OCI-M1 (cell line): Measurements from ENCODE around the gene CDH4.

Source experiments
- DNase-seq: peaks from one replicate; lab custom pipeline; 2025; lab: John Stamatoyannopoulos, UW

CDH4 gene

GRCh38 chr20:61671559-61671958 lies 419.5 kb downstream of the CDH4 start:
- DNase-seq, result no peak

DNA sequence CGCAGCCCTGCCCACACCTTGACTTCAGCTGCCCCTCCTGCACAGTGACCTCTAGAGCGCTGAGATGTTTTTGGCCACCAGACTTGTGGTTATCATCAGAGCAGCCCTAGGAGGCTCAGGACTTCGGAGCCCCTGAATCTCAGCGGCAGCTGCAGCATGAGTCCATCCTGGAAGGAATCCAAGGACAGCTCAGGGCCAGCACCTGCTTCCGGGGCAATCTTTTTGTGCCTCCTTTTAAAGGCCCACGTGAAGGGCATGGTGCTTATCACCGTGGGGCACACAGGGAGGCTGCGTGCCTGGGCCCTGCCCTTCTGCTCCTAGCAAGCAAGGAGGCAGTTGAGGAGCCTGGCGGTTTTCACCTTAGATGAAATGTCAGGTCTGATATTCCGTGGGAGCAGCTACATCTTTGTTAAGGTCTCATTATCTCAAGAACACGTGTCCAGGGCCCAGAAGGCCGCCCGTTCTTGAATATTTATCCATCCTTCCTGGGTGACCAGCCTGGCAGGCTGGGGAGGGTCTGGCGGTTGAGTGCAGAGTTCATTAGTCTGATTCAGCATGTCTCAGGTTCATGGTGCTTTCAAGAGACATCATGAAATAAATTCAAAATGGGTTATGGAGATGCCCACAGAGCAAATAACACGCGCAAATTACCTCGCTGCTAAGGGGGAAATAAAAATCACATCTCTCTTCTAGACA lies 421.2 kb downstream of the CDH4 start:
- DNase-seq, result no peak

DNA sequence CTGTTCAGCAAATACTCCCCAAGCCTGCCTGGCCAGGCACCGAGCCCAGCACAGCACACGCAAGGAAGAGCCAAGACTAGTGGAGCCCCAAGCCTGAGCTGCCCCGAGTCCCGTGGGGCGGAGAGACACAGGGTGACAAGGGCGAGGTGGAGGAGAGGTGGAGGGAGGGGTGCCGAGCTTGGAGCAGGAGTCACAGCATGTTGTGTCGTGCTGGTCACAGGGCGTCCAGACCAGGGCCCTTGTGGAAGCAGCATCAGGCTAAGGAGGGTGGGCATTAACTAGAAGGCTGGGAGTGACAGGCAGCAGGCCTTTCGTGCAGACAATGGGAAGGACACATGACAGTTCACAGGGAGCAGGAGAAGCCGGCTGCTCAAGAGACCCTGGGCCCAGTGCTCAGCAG lies 422.1 kb downstream of the CDH4 start:
- DNase-seq, result no peak

- DNase-seq, result no peak
These were observed 422.6 kb downstream of the CDH4 start for GRCh38 chr20:61674688-61675087.

DNA sequence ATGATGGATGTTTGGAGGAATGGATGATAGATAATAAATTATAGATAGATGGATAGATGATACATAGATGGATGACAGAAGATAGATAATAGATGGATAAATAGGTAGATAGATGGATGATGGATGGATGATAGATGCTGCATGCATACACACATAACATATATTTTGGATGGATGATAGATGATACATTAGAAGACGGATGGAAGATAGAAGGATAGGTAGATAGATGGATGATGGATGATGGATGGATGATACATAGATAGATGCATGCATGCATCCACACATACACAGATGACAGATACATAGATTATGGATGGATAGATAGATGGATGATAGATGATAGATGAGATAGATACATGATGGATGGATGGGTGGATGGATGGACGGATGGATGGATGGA lies 425.9 kb downstream of the CDH4 start:
- DNase-seq, result no peak

GRCh38 chr20:61678437-61678836 lies 426.4 kb downstream of the CDH4 start:
- DNase-seq, result no peak

DNA sequence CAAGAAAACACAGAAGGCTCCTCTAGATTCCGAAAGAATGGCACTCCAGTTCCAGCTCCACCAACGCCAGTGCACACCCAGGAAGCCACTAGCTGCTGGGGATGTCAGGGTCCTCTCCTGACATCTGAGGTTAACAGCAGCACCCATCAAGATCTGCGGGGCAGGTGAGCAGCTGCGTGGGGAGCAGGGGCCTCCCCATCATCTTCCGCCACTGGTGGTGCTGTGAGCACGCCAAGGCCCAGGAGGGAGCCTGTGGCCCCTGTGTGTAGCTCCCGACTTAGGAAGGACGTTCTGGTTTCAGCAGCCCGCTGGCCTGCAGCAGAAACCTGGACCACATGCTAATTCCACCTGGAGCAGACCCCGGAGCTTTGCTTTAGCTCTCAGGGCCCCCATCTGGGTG lies 427.4 kb downstream of the CDH4 start:
- no peak for DNase-seq

- DNase-seq, result no peak
These were observed 428.0 kb downstream of the CDH4 start for GRCh38 chr20:61680096-61680495.

DNA sequence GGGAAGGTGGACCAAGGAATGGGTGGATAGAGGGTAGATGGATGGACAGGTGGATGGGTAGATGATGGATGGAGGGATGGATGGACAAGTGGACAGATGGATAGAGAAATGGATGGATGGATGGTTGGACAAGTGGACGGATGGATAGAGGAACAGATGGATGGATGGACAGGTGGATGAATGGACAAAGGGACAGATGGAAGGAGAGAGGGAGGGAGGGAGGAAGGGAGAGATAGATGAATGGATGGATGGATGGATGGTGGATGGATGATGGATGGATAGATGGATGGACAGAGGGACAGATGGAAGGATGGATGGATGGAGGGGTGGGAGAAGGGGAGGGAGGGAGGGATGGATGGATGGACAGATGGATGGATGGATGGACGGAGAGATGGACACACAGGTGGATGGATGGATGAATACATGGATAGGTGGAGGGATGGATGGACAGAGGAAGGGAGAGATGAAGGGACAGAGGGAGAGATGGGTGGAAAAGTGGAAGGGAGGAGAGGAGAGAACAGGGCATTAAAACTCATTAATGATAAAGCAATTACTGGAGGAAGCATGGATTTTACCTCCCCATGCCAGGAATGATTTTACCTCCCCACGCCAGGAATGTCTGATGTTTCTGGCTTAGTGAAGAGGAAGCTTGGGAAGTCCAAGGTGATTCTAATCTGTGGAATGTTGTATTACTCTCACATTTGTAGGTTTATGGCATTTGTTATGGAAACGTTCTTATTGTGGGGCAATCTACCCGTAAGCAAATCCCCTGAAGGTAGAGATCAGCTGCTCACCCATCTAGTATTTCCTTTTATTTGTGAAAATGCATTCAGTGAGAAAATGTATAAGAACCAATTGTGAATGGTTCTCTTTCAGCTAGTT lies 430.3 kb downstream of the CDH4 start:
- DNase-seq, result no peak

DNA sequence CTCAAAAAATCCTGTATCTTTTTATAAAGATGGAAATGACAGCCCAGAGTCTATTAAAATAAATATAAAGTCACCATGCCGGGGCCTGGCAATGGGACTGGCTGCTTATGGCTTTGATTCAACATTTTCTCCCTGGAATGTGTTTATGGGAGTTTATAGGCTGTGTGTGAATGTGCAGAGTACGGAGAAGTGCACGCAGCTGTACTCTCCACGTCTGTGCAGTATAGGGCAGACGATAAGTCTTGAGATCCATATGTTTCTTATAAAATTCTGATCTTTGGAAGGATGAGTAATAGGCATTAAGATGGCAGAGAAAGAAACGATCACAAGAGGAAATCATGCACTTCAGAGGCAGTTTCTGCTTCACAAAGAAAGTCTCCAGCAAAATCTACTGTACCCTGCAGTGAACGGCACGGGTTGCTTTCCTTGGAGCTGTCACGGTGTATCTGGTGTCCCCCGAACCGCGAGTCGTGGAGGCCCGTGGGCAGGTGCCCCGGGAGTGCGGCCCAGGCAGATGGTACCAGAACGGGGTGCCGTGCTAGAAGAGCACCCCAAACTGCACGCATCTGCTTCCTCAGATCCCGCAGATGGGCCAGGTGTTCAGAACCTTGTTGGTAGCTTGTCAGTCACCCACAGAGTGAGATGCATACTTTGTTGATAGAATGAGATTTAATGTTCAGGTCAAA lies 431.1 kb downstream of the CDH4 start:
- no peak for DNase-seq

GRCh38 chr20:61683721-61684120 lies 431.7 kb downstream of the CDH4 start:
- no peak for DNase-seq

- no peak for DNase-seq
These were observed 432.1 kb downstream of the CDH4 start for GRCh38 chr20:61684136-61684535.

- no peak for DNase-seq
These were observed 432.6 kb downstream of the CDH4 start for GRCh38 chr20:61684583-61685235.

DNA sequence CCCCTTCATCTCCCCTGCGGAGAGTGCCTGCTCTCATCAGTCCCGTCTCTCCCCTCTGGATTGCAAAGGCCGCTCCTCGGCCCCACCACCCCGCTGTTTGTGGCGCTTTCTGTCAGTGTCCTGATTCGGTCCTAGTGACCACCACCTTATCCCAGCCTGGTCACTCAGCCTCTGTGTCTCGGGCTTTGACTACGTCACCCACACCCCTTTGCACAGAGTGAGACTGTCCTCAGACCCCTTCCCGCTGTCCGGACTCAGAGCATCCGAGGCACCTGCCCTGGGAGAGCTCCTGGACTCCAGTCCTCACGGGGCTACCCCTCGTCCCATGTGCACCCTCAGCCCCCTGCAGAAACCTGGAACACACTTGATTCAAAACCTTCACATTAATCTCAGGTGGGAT lies 433.4 kb downstream of the CDH4 start:
- DNase-seq, result no peak

DNA sequence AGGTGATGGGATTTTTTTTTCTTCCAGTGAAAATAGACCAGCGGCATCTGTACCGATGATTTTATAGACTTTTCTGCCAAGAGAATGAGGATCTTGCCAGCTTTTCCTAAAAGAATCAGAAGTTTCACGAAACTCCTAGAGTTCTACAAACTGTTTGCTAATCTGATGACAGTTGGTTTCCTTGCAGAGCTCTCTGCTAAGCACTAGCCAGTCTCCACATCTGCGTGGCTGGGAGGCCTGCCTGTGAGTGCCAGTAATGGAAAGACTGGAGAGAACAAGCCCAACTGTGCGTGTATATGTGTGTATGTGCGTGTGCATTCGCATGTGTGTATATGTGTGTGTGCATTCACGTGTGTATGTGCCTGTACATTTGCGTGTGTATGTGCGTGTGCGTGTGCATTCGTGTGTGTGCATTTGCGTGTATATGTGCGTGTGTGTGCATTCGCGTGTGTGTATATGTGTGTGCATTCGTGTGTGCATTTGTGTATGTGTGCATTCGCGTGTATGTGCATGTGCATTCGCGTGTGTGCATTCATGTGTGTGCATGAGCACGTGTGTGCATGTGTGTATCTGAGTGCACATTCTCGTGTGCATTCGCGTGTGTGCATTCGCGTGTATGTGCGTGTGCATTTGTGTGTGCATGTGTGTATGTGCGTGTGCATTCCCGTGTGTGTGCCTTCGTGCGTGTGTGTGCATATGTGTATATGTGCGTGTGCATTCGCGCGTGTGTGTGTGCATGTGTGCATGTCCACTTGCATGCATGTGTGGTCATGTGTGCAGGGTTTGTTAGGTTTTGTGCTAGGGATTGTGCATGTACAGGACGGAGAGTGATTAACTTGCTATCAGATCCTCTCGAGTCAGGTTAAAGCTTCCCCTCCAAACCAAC lies 434.2 kb downstream of the CDH4 start:
- no peak for DNase-seq

- DNase-seq, result no peak
These were observed 436.4 kb downstream of the CDH4 start for GRCh38 chr20:61688411-61688810.

GRCh38 chr20:61690150-61690549 lies 438.1 kb downstream of the CDH4 start:
- DNase-seq, result no peak

DNA sequence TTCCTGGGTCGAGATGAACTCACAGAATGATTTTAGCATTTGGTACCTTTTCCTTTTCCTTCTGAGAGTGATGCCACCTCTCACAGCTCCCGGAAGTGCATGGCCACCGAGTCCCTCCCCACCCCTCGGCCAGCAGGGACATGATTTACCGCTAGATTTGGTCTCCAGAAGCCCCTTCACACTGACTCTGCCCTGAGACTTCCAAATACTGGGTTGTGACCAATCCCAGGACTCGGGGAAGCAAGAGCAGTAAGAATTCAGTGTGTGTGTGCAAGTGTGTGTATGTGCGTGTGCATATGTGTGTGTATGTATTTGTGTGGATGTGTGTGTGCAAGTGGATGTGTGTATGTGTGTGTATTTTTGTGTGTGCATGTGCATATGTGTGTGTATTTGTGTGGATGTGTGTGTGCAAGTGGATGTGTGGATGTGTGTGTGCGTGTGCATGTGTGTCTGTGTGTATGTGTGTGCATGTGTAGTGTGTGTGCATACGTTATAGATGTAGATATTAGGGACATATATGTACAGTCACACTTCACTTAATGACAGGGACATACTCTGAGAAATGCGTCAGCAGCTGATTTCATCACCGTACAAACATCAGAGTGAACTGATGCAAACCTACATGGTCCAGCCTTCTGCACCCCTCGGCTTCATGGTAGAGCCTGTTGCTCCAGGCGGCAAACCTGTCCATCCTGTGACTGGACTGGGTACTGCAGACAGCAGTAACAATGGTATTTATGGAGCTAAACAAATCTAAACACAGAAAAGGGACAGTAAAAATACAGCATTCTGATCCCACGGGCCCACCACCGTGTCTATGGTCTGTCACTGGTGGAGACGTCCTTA lies 439.2 kb downstream of the CDH4 start:
- no peak for DNase-seq

DNA sequence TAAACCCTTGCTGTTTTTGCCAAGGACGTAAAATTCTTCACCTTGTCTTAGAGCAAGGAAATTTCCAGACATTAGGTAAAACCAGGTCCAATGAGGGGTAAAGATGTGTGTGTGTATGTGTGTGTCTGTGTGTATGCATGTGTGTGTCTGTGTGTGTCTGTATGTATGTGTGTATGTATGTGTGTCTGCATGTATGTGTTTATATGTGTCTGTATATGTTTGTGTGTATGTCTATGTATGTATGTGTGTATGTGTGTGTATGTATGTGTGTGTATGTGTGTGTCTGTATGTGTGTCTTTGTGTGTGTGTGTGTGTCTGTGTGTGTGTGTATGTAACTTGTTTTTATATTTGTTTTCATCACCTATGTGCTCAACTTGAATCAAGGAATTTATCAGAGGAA lies 439.9 kb downstream of the CDH4 start:
- DNase-seq, result no peak

GRCh38 chr20:61692479-61692878 lies 440.4 kb downstream of the CDH4 start:
- DNase-seq, result no peak
